Uterus (tissue), 2 donors: Measurements from ENCODE around the gene HSPG2.

ENCODE experiments used
- CTCF ChIP-seq, 4 experiments: fragments of 200-600 bp in 2 of 4; fragments of 450-650 bp in 2 of 4; sonication (generic) in 2 of 4; IDR thresholded peaks; one replicate each; pipeline ENCODE4 v1.5.1; 2016 to 2019; ENCODE audit warnings: antibody characterized with exemption in 4 of 4, mild to moderate bottlenecking in 2 of 4, moderate library complexity in 1 of 4
- POLR2A ChIP-seq, 2 donors: fragments of 450-650 bp; IDR thresholded peaks; one replicate each; pipeline ENCODE4 v1.6.1; 2016; ENCODE audit warnings: antibody characterized with exemption in 2 of 2, mild to moderate bottlenecking in 1 of 2, moderate library complexity in 1 of 2

GRCh38 chr1:21852282-21853130 lies 84.6 kb downstream of the HSPG2 start:
- TF ChIP-seq CTCF (IDR thresholded peaks at IDR 0.05) (no peak), POLR2A (IDR thresholded peaks at IDR 0.05) (no peak)
